Endometrial microvascular endothelial cells (primary cell): Measurements from ENCODE around the gene ZCWPW1. TPM values are rescaled to one million over a fixed set of nuclear protein-coding genes. Genes with fewer than 3 reads are reported as not detected.
"Not testable (repeated sequence)": the region's sequence is repeated elsewhere in the genome, so short reads cannot be mapped to it uniquely, and the experiment has no call there.

Experiments
- in situ Hi-C: cut with HindIII; loops from 2 replicates; pipeline ENCODE4 v1.10.0; 2017; ENCODE audit warnings: low sequenced_read_pairs, low pct_unique_long_range_greater_than_20kb; ENCODE audit errors: inconsistent ontology term
- total RNA-seq: library from RNA; depleted of rRNA; stranded (reverse); fragments of >200 nt; gene quantifications from one replicate; pipeline ENCODE4 v1.2.3, GENCODE V29; 2015; ENCODE audit errors: inconsistent ontology term

Gene ZCWPW1
- total RNA-seq, 1 donor from 2014 or later: 0.09 TPM

GRCh38 chr7:100386940-100387339, 41.6 kb downstream of the ZCWPW1 start:
- in situ Hi-C loops: no loop called here

DNA sequence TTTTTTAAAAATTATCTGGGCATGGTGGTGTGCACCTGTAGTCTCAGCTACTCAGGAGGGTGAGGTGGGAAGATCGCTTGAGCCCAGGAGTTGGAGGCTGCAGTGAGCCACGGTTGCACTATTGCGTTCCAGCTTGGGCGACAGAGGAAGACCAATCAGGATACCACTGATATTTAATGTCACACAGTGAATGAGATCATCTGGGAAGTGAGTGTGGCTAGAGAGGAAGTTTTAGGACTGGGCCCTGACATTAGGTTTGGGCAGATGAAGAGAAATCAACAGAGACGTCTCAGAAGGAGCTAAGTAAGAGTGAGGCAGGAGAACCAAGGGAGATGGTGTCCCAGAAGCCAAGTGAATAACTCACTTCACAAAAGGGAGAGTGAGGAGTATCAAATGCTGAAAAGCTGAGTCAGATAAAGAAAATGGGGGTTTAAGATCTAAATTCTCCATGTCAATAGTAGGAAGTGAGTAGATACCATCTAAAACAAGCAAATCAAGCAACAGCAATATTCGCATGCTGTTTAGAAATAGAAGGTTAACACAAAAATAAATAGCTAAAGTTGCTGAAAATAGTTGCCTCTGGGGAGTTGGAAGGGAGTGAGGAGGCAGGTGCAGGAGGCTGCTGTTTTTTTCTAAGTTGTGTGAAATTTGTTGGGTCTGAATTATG, 43.7 kb downstream of the ZCWPW1 start:
- in situ Hi-C loops: no loop called here

DNA sequence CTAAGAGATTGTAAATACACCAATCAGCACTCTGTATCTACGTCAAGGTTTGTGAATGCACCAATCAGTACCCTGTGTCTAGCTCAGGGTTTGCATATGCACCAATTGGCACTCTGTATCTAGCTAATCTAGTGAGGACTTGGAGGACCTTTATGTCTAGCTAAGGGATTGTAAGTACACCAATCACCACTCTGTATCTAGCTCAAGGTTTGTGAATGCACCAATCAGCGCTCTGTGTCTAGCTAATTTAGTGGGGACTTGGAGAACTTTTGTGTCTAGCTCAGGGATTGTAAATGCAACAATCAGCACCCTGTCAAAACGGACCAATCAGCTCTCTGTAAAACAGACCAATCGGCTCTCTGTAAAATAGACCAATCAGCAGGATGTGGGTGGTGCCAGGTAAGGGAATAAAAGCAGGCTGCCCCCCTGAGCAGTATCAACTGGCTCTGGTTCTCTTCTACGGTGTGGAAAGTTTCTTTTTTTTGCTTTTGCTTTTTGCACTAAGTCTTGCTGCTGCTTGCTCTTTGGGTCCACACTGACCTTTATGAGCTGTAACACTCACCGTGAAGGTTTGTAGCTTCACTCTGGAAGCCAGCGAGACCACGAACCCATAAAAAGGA, 46.2 kb downstream of the ZCWPW1 start:
- in situ Hi-C loops: not testable (repeated sequence)

DNA sequence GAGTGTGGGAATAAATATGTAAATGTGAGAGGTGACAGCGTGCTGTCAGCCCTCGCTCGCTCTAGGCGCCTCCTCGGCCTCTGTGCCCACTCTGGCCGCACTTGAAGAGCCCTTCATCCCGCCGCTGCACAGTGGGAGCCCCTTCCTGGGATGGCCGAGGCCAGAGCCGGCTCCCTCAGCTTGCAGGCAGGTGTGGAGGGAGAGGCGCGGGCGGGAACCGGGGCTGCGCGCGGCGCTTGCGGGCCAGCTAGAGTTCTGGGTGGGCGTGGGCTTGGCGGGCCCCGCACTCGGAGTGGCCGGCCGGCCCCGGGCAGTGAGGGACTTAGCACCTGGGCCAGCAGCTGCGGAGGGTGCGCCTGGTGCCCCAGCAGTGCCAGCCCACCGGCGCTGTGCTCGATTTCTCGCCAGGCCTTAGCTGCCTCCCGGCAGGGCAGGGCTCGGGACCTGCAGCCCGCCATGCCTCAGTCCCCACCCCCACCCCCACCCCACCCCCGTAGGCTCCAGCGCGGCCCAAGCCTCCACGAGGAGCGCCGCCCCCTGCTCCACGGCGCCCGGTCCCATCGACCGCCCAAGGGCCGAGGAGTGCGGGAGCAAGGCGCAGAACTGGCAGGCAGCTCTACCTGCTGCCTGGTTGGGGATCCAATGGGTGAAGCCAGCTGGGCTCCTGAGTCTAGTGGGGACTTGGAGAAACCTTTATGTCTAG, 46.8 kb downstream of the ZCWPW1 start:
- in situ Hi-C loops: not testable (repeated sequence)

- in situ Hi-C loops: no loop called here
These were observed 48.3 kb downstream of the ZCWPW1 start for GRCh38 chr7:100380196-100380595.

- in situ Hi-C loops: no loop called here
These were observed 50.3 kb downstream of the ZCWPW1 start for GRCh38 chr7:100378114-100378755.

- in situ Hi-C loops: no loop called here
These were observed 52.4 kb downstream of the ZCWPW1 start for GRCh38 chr7:100376066-100376465.

DNA sequence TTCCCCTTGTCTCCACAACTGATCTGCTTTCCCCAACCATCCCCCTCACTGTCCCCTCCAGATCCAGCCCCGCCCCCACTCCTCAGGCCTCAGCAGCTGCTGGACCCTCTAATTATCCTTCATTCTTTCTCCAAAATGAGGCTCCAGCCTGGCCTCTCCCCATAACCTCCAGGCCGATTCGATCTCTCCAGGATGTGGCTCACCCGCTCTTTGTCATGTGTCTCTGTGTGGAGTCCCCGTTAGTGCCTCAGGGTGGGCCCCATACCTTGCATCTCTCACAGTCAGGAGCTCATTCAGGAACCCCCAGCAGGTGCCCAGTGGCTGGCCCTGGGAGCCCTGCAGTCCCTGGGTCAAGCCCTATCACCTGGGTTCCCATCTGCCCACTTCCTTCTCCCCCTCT, 53.9 kb downstream of the ZCWPW1 start:
- in situ Hi-C loops: no loop called here

DNA sequence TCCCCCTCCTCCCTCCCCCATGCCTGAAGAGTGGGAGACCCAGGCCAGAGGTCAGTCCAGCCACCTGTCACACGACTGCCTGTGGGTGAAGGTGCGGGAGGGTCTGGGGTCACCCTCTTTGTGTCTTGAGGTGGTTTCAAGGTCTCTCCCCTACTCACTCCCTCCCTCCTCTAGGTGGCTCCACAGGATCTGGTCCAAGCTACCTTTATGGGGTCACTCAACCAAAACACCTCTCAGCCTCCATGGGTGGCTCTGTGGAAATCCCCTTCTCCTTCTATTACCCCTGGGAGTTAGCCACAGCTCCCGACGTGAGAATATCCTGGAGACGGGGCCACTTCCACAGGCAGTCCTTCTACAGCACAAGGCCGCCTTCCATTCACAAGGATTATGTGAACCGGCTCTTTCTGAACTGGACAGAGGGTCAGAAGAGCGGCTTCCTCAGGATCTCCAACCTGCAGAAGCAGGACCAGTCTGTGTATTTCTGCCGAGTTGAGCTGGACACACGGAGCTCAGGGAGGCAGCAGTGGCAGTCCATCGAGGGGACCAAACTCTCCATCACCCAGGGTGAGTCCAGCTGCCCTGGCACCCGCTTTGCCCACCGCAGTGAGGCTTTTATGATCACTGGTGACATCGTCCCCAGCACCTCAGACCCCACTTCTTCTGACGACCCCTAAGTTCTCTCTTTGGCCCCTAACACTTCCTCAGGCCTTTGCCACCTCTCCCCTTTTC, 54.5 kb downstream of the ZCWPW1 start:
- in situ Hi-C loops: not testable (repeated sequence)

DNA sequence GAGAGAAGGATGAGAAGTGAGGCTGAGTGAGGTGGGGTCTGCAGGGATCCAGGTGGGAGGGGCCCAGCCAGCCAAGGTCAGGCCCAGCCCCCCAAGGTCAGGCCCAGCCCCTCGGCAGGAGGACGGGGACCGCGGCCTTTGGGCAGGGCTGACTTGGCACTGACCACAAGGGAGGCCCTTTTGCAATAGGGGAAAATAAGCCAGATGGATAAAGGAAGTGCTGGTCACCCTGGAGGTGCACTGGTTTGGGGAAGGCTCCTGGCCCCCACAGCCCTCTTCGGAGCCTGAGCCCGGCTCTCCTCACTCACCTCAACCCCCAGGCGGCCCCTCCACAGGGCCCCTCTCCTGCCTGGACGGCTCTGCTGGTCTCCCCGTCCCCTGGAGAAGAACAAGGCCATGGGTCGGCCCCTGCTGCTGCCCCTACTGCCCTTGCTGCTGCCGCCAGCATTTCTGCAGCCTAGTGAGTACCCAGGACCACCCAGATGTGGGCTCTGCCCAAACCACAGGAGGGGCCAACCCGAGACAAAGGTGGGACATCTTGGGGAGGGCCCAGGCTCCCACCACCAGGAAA, 55.2 kb downstream of the ZCWPW1 start, which contains the start of gene PILRA:
Gene PILRA, plus strand, starts transcription at position 227 of the 571 bp plus-strand sequence. Its CDS starts 170 bp downstream, at position 397.
- in situ Hi-C loops: no loop called here

- in situ Hi-C loops: no loop called here
These were observed 55.8 kb downstream of the ZCWPW1 start for GRCh38 chr7:100372694-100373093.

DNA sequence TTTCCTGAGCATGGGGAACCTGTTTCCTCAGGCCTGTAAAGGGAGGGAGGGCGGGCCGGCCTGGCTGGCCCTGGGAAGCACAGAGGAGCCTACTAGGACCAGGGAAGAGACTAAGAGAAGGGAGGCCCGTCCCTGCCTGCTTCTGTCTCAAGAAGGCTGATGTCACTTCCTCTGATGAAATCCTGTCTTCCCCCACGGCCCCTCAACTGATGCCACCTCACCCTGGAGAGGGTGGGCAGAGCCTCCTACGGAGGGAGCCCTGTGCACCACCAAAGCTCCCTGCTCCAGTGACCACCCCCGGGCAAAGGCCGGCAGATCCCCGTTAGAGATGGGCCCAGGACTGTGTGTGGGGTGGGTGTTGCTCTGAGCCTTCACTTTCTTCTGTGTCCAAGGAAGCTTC, 56.2 kb downstream of the ZCWPW1 start:
- in situ Hi-C loops: no loop called here

DNA sequence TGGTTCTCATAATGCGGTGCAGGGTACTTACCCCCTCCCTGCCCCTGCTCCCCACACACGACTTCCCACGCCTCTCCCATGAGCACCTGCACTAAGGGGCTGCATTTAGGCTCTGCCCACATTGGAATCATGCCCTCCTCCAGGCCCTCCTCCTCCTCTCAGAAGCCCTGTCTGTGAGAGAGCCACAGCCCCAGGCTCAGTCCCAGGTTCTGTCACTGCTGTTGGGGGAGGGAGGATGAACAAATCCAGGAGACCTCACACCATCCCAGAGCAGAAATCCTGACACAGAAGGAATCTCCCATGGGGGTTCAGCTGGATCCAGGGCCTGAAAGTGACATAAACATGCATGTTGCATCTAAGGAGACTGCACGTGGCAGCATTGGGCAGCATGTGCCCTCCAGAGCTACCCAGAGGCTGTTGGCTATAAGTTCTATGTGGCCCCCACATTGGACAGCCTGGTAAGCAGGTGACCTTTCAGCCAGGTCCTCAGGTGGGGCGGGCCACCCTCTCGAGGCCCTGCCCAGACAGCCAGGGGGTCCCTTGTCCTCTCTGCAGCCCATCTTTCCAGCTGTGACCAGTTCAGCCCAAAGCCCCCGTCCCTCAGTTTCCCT, 56.8 kb downstream of the ZCWPW1 start:
- in situ Hi-C loops: no loop called here

GRCh38 chr7:100370746-100371145, 57.8 kb downstream of the ZCWPW1 start:
- in situ Hi-C loops: no loop called here

DNA sequence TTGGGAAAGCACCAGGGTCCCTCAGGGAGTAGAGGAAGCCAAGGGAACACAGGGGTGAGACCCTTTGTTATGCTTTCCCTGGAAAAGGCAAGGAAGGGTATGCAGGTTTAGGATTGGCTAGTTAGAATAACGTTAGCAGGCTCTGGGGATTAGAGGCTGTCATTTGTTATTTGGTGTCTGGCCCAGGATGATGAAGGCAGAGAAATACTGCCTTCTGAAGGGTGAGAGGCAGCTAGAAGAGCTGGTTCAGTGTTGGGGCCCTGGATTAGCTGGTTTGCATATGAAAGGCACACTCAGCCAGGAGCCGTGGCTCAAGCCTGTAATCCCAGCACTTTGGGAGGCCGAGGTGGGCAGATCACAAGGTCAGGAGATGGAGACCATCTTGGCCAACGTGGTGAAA, 58.2 kb downstream of the ZCWPW1 start:
- in situ Hi-C loops: no loop called here

- in situ Hi-C loops: no loop called here
These were observed 59.4 kb downstream of the ZCWPW1 start for GRCh38 chr7:100369105-100369504.

- in situ Hi-C loops: no loop called here
These were observed 60.6 kb downstream of the ZCWPW1 start for GRCh38 chr7:100367676-100368613.
